HCT116 (cell line): ENCODE data around the gene LIG1. TPM values are rescaled to one million over a fixed set of nuclear protein-coding genes. Genes with fewer than 3 reads are reported as not detected.

Experiments used
- ATAC-seq: fragments of 200-7000 bp; cut with Tn5 transposase; 2 replicates; pipeline ENCODE4 v1.9.1; 2020; ENCODE audit warnings: mild to moderate bottlenecking, moderate library complexity
- BruUV-seq: library from RNA; stranded (reverse); fragments of 400-500 nt; replicated peaks from 2 replicates; lab custom pipeline; 2021; lab: Mats Ljungman, UMichigan
- CTCF ChIA-PET: fragments of 300-600 bp; sonication (Branson Sonifier 250); formaldehyde crosslinking; loops from one replicate; lab custom pipeline; 2021; ENCODE audit warnings: antibody characterized with exemption; lab: Charles Lee
- POLR2A ChIA-PET: fragments of 300-600, 350-600 bp; sonication (Branson Sonifier 250); formaldehyde crosslinking; loops from one replicate; lab custom pipeline; 2021; ENCODE audit warnings: antibody characterized with exemption; lab: Charles Lee
- RAD21 ChIA-PET, 2 experiments: fragments of 300-600 bp; sonication (Branson Sonifier 250); formaldehyde crosslinking; loops; one replicate each; lab custom pipeline; 2023; ENCODE audit warnings: low total read pairs in 2 of 2; ENCODE audit not compliant: uncharacterized antibody in 2 of 2, unreplicated experiment in 2 of 2, low non-redundant PET in 1 of 2; lab: Charles Lee
- DNase-seq: peaks from one replicate; pipeline ENCODE4 v3.0.0-alpha.2; 2010; ENCODE audit warnings: low read depth, low spot score
- H2AFZ ChIP-seq: fragments of 200-600 bp; shearing (Covaris generic), sonication (generic); 2 replicates; pipeline ENCODE4 v1.6.1; 2017; ENCODE audit warnings: low read depth, mixed run types, mixed read lengths, antibody characterized with exemption, low read length; ENCODE audit not compliant: poor library complexity, severe bottlenecking
- H3K27ac ChIP-seq: 2 replicates; pipeline ENCODE4 v1.5.1; 2012; ENCODE audit warnings: low read depth, low read length
- H3K27me3 ChIP-seq: fragments of 200-600 bp; sonication (generic); 2 replicates; pipeline ENCODE4 v1.6.1; 2016; ENCODE audit warnings: mixed run types, low read length, mixed read lengths; ENCODE audit not compliant: insufficient read depth
- H3K36me3 ChIP-seq, 2 experiments: fragments of 200-500 bp in 1 of 2; fragments of 200-600 bp in 1 of 2; sonication (Bioruptor generic) in 1 of 2; sonication (generic) in 1 of 2; 2 replicates each; pipeline versions ENCODE4 v1.5.1 to v1.6.1; 2014 to 2016; ENCODE audit warnings: low read length in 2 of 2, inconsistent platforms in 1 of 2, mixed read lengths in 1 of 2, mixed run types in 1 of 2; ENCODE audit not compliant: insufficient read depth in 2 of 2, control insufficient read depth in 1 of 2
- H3K4me1 ChIP-seq, 2 experiments: fragments of 200-600 bp in 1 of 2; sonication (generic) in 1 of 2; 2 replicates each; pipeline versions ENCODE4 v1.5.1 to v1.6.1; 2012 to 2017; ENCODE audit warnings: low read length in 2 of 2, inconsistent platforms in 1 of 2, mild to moderate bottlenecking in 1 of 2, mixed read lengths in 1 of 2, mixed run types in 1 of 2, moderate library complexity in 1 of 2; ENCODE audit not compliant: insufficient read depth in 2 of 2, control insufficient read depth in 1 of 2
- H3K4me2 ChIP-seq: fragments of 200-600 bp; sonication (generic); 2 replicates; pipeline ENCODE4 v1.6.1; 2017; ENCODE audit warnings: mixed run types, low read length, mixed read lengths
- H3K4me3 ChIP-seq, 2 experiments: fragments of 200-600 bp in 1 of 2; sonication (generic) in 1 of 2; replicated peaks in 1 of 2; 2 replicates each; pipeline ENCODE4 v1.5.1; 2011 to 2016; ENCODE audit warnings: low read length in 2 of 2, control low read depth in 1 of 2, low read depth in 1 of 2, mild to moderate bottlenecking in 1 of 2, mixed read lengths in 1 of 2, mixed run types in 1 of 2
- H3K79me2 ChIP-seq: fragments of 200-600 bp; sonication (generic); 2 replicates; pipeline ENCODE4 v1.6.1; 2017; ENCODE audit warnings: mild to moderate bottlenecking, mixed run types, low read length, moderate library complexity, mixed read lengths; ENCODE audit not compliant: insufficient read depth
- H3K9ac ChIP-seq: fragments of 200-600 bp; sonication (generic); 2 replicates; pipeline ENCODE4 v1.6.1; 2016; ENCODE audit warnings: low read length, mixed read lengths
- H3K9me2 ChIP-seq: fragments of 200-600 bp; sonication (generic), shearing (Covaris generic); 2 replicates; pipeline ENCODE4 v1.6.1; 2017; ENCODE audit warnings: mixed run types, mild to moderate bottlenecking, moderate library complexity; ENCODE audit not compliant: insufficient read depth
- H3K9me3 ChIP-seq, 2 experiments: fragments of 200-500 bp in 1 of 2; fragments of 200-600 bp in 1 of 2; sonication (Bioruptor generic) in 1 of 2; sonication (generic) in 1 of 2; 2 replicates each; pipeline ENCODE4 v1.6.1; 2014 to 2017; ENCODE audit warnings: low read length in 2 of 2, mixed read lengths in 2 of 2, inconsistent platforms in 1 of 2, low read depth in 1 of 2, mild to moderate bottlenecking in 1 of 2, mixed run types in 1 of 2, moderate library complexity in 1 of 2; ENCODE audit not compliant: control insufficient read depth in 1 of 2, insufficient read depth in 1 of 2
- H4K20me1 ChIP-seq: fragments of 200-600 bp; sonication (generic), shearing (Covaris generic); 2 replicates; pipeline ENCODE4 v1.6.1; 2017; ENCODE audit warnings: mixed run types, mild to moderate bottlenecking, moderate library complexity; ENCODE audit not compliant: insufficient read depth
- ATF3 ChIP-seq: IDR thresholded peaks from 2 replicates; pipeline ENCODE4 v1.6.1; 2012
- CBX3 ChIP-seq: IDR thresholded peaks from 2 replicates; pipeline ENCODE4 v1.6.1; 2012; ENCODE audit warnings: low read depth
- CEBPB ChIP-seq: IDR thresholded peaks from 2 replicates; pipeline ENCODE4 v1.6.1; 2012; ENCODE audit warnings: low read depth
- EGR1 ChIP-seq: IDR thresholded peaks from 2 replicates; pipeline ENCODE4 v1.6.1; 2012; ENCODE audit warnings: low read depth
- ELF1 ChIP-seq: IDR thresholded peaks from 2 replicates; pipeline ENCODE4 v1.6.1; 2012; ENCODE audit warnings: low read depth, borderline replicate concordance
- EZH2 ChIP-seq: fragments of 200-600 bp; sonication (generic); IDR thresholded peaks from 2 replicates; pipeline ENCODE4 v1.6.1; 2017; ENCODE audit warnings: antibody characterized with exemption, mixed run types
- EZH2phosphoT487 ChIP-seq: fragments of 200-600 bp; IDR thresholded peaks from 2 replicates; pipeline ENCODE4 v1.6.1; 2018; ENCODE audit warnings: antibody characterized with exemption, borderline replicate concordance
- FOSL1 ChIP-seq: IDR thresholded peaks from 2 replicates; pipeline ENCODE4 v1.6.1; 2012; ENCODE audit warnings: low read depth
- JUND ChIP-seq: IDR thresholded peaks from 2 replicates; pipeline ENCODE4 v1.6.1; 2012
- MAX ChIP-seq: IDR thresholded peaks from 2 replicates; pipeline ENCODE4 v1.6.1; 2012
- POLR2A ChIP-seq: IDR thresholded peaks from 2 replicates; pipeline ENCODE4 v1.7.0; 2011; ENCODE audit warnings: borderline replicate concordance; ENCODE audit not compliant: insufficient read depth, insufficient read length; ENCODE audit errors: extremely low read depth
- POLR2AphosphoS5 ChIP-seq: IDR thresholded peaks from 2 replicates; pipeline ENCODE4 v1.6.1; 2011; ENCODE audit warnings: mild to moderate bottlenecking, low read depth, low read length, moderate library complexity
- RAD21 ChIP-seq: IDR thresholded peaks from 2 replicates; pipeline ENCODE4 v1.6.1; 2012; ENCODE audit warnings: low read depth, mild to moderate bottlenecking
- SIN3A ChIP-seq: IDR thresholded peaks from 2 replicates; pipeline ENCODE4 v1.6.1; 2012; ENCODE audit warnings: low read depth
- SRF ChIP-seq: IDR thresholded peaks from 2 replicates; pipeline ENCODE4 v1.6.1; 2012; ENCODE audit warnings: low read depth
- TCF7L2 ChIP-seq: IDR thresholded peaks from 2 replicates; pipeline ENCODE4 v1.7.0; 2011; ENCODE audit warnings: borderline replicate concordance, inconsistent platforms; ENCODE audit not compliant: insufficient read depth, insufficient read length; ENCODE audit errors: extremely low read depth
- YY1 ChIP-seq: IDR thresholded peaks from 2 replicates; pipeline ENCODE4 v1.6.1; 2011; ENCODE audit warnings: low read length, low read depth, moderate library complexity, mild to moderate bottlenecking; ENCODE audit not compliant: insufficient replicate concordance; ENCODE audit errors: extremely low read depth
- ZBTB33 ChIP-seq: IDR thresholded peaks from 2 replicates; pipeline ENCODE4 v1.6.1; 2011; ENCODE audit warnings: mild to moderate bottlenecking, low read length, moderate library complexity; ENCODE audit not compliant: insufficient replicate concordance; ENCODE audit errors: extremely low read depth
- ZFX ChIP-seq: fragments of 450-650 bp; IDR thresholded peaks from 2 replicates; pipeline ENCODE4 v1.6.1; 2017
- ZNF274 ChIP-seq: fragments of 200-500 bp; sonication (Bioruptor generic); IDR thresholded peaks from 2 replicates; pipeline ENCODE4 v1.6.1; 2014; ENCODE audit warnings: mild to moderate bottlenecking, low read depth, low read length, inconsistent platforms
- intact Hi-C: fragments of 100-400 bp; cut with micrococcal nuclease; formaldehyde crosslinking; loops from 2 replicates; pipeline ENCODE4 v1.10.0; 2022
- total RNA-seq: library from RNA; stranded (reverse); gene quantifications from one replicate; pipeline ENCODE4 v1.2.1, GENCODE V29; 2021; ENCODE audit not compliant: unreplicated experiment

LIG1 gene
- total RNA-seq, 1 experiment from 2014 or later, result 122 TPM

GRCh38 chr19:48203794-48204628, 33.9 kb upstream of the LIG1 start (continued):
- TF ChIP-seq ZBTB33 (no peak), FOSL1 (no peak), CEBPB (no peak)

- DNase-seq (peak; percentile 24), ATAC-seq (peak; percentile 17; the same call in 1 of the 2 replicates)
- H3K27me3 ChIP-seq, result no peaks in the 10 kb centered on the region
- no peaks in the 10 kb centered on the region for H4K20me1 ChIP-seq
- peak overlapping the region; percentile 88 for H3K4me2 ChIP-seq
- no peaks in the 10 kb centered on the region for H3K9me3 ChIP-seq
- intact Hi-C loops, result no loop called here
- H2AFZ ChIP-seq, result peak overlapping the region; percentile 80
- peaks cover 9 to 26% of the 10 kb centered on the region in 2 experiments; a peak in 3 of 4 replicates for H3K4me1 ChIP-seq
- RAD21 ChIA-PET, result interaction anchor here (0.5 to 1.6 kb wide), 5 partner anchors 26 to 68 kb away, joined by 3 to 5 read pairs (median 4); no protein-coding TSS in a partner anchor
- peak overlapping the region; percentile 72 to 91 for H3K4me3 ChIP-seq
- H3K36me3 ChIP-seq, result no peaks in the 10 kb centered on the region
- POLR2A ChIA-PET, result interaction anchor here (0.6 to 2.9 kb wide), 14 partner anchors 9 to 1870 kb away, joined by 3 to 14 read pairs (median 4); partner anchors contain the start of genes CARD8, LIG1, PLA2G4C and ZSWIM9
- H3K79me2 ChIP-seq, result 0 out of 2 replicates have a peak, but pooled peaks cover 5% of the 10 kb centered on the region
- TSS peak; percentile 90 for BruUV-seq
- H3K9me2 ChIP-seq, result no peaks in the 10 kb centered on the region
- peak overlapping the region; percentile 79 for H3K9ac ChIP-seq
- H3K27ac ChIP-seq, result peak overlapping the region; percentile 70
- CTCF ChIA-PET, result interaction anchor here (1.6 to 2.1 kb wide), 2 partner anchors 9 to 57 kb away, joined by 8 to 14 read pairs; no protein-coding TSS in a partner anchor
- no peak for TF ChIP-seq ZFX
- TF ChIP-seq ZBTB33, result no peak
- no peak for TF ChIP-seq SRF
- peak; percentile 44; the same call in 1 of the 2 replicates for TF ChIP-seq ELF1
- TF ChIP-seq EZH2phosphoT487, result no peak
- TF ChIP-seq MAX, result peak; percentile 73
- no peak for TF ChIP-seq JUND
- TF ChIP-seq FOSL1, result no peak
- no peak for TF ChIP-seq ATF3
- no peak for TF ChIP-seq TCF7L2
- TF ChIP-seq EGR1, result no peak
- no peak for TF ChIP-seq RAD21
- TF ChIP-seq EZH2, result no peak
- TF ChIP-seq POLR2AphosphoS5, result no peak
- peak; percentile 52; the same call in 1 of the 2 replicates for TF ChIP-seq SIN3A
- no peak for TF ChIP-seq YY1
- TF ChIP-seq POLR2A, result no peak
- peak; percentile 26 for TF ChIP-seq CBX3
- no peak for TF ChIP-seq ZNF274
These were observed 33.2 kb upstream of the LIG1 start for GRCh38 chr19:48203222-48203793.
